Gastroesophageal sphincter (tissue), 3 donors: ENCODE measurements around the gene CHSY1.

Experiments
- EP300 ChIP-seq: sonication (generic); formaldehyde crosslinking; IDR thresholded peaks from one replicate; pipeline ENCODE4 v1.6.1; 2017; ENCODE audit warnings: antibody characterized with exemption, mild to moderate bottlenecking
- TF ChIP-seq, protein P1 (sequence below), 4 experiments: fragments of 200-600 bp in 2 of 4; fragments of 450-650 bp in 2 of 4; sonication (generic) in 1 of 4; IDR thresholded peaks; one replicate each; pipeline ENCODE4 v1.5.1; 2017 to 2019; ENCODE audit warnings: antibody characterized with exemption in 4 of 4, mild to moderate bottlenecking in 2 of 4, moderate library complexity in 2 of 4

DNA sequence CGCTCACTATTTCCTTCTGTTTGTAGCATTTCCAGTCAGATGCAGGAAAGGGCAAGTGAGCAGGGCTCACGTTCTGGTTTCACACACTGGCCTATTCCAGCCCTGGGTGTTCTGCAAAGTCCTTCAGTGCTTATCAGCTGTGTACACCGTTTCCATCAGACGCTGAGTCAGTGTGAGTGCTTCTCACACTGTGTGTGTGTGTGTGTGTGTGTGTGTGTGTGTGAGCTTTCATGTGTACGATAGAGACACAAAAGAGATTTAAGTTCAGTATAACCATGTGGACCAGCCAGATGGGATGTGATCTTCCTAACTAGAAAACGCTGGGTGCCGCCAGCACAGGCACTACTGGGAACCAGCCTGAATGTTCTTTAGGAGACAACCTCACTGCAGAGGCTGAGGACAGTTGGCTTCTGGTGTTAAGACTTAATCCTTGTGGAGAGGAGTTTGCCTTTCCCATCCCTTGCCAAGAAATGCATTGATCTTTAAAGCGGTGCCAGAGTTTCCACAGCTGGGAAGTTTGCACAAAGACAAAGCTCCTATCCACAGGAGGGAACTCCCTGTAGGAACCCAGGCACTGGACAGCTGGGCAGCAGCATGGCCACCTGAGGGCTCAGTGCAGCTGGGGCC lies 3.9 kb upstream of the CHSY1 start:
- no peak for TF ChIP-seq EP300
- TF ChIP-seq, protein P1, sequence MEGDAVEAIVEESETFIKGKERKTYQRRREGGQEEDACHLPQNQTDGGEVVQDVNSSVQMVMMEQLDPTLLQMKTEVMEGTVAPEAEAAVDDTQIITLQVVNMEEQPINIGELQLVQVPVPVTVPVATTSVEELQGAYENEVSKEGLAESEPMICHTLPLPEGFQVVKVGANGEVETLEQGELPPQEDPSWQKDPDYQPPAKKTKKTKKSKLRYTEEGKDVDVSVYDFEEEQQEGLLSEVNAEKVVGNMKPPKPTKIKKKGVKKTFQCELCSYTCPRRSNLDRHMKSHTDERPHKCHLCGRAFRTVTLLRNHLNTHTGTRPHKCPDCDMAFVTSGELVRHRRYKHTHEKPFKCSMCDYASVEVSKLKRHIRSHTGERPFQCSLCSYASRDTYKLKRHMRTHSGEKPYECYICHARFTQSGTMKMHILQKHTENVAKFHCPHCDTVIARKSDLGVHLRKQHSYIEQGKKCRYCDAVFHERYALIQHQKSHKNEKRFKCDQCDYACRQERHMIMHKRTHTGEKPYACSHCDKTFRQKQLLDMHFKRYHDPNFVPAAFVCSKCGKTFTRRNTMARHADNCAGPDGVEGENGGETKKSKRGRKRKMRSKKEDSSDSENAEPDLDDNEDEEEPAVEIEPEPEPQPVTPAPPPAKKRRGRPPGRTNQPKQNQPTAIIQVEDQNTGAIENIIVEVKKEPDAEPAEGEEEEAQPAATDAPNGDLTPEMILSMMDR (IDR thresholded peaks at IDR 0.05): no peak
